CD4-positive, alpha-beta T cell treated with Interleukin-10 for 1 hour (primary cell): ENCODE results near the gene EPB41L4A.
A peak's percentile ranks its signal among the peaks of the same experiment; 100 is the strongest.
"Not testable (repeated sequence)": the region's sequence is repeated elsewhere in the genome, so short reads cannot be mapped to it uniquely, and the experiment has no call there.

Experiments
- DNase-seq: peaks from one replicate; pipeline ENCODE4 v3.0.0-alpha.2; 2020

Gene EPB41L4A

GRCh38 chr5:112247960-112248359 is 171.1 kb downstream of the EPB41L4A start:
- no peak for DNase-seq

DNA sequence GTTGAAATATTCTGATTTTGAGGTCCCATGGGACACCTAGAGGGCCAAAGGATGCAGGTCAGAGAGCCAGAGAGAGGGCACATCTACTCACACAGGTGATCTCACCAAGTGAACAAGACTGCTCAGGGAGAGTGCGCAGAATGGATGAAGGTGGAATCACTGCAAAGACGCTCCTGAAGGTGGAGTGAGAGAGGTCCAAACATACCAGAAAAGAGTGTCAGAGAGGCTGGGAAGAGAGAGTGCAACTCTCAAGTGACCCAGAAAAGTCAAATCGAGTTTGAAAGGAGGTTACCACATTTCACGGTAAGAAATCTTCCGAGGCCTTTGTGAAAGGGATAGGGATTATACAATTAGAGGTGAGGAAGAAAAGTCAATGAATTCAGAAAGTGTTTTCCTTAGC is 173.4 kb downstream of the EPB41L4A start:
- DNase-seq: no peak

- no peak for DNase-seq
Observed at GRCh38 chr5:112239996-112240395, 179.1 kb downstream of the EPB41L4A start.

DNA sequence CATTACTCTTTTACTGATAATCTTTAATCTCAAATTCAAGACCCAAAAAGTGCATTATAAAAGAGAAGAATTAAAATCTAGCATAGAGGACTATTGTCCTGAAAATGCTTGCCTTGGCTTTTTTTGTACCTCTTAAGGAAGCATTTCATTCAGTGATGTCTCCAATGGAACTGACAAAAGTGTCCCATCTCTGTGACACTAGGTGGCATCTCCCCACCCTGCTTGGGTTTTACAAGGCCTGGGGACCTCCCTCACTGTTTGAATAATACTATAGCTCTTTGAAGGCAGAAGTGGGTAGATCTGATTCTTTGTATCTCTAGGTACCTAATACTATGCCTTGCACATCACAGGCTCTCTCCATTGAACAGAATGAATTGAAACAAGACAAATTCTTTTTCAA is 180.6 kb downstream of the EPB41L4A start:
- no peak for DNase-seq

DNA sequence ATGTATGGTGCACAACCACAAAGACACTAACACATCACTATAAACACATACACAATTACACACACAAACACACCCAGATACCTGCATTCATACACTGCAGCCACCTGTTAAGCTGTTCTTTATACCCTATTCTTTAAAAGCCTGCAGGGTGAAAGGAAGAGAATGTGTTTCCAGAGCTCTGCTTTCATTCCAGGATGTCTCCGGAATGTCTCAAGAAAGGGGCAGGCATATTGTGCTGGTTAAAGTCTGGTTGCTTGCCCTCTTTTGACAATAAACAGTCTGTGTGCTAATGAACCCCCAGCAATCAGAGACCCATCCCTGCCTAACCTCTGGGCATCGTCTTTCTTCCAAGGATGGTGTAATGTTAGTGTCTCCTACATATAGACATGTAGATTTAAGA is 181.6 kb downstream of the EPB41L4A start:
- no peak for DNase-seq

- no peak for DNase-seq
Observed at GRCh38 chr5:112234000-112234399, 185.1 kb downstream of the EPB41L4A start.

GRCh38 chr5:112232667-112233066 is 186.4 kb downstream of the EPB41L4A start:
- DNase-seq: no peak

- no peak for DNase-seq
Observed at GRCh38 chr5:112230606-112231005, 188.5 kb downstream of the EPB41L4A start.

DNA sequence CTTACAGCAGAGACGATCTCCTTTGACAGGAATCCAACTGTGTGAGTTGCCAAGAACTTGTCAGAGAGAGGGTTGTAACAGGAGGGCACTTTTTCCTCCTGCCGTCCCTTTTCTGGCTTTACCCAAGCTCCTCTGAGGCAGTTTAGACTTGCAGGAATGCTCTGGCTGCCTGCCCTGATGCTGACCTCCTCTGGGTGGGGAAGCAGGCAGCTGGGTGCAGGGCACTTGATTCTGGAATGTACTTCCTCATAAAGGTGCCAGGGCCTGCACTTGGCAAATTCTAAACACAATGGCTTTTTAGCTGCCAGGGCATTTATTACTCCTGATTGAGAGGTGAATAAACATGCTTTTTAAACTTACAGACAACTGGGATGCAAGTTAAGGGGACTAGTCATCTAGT is 190.4 kb downstream of the EPB41L4A start:
- no peak for DNase-seq

- DNase-seq: no peak
Observed at GRCh38 chr5:112227911-112228631, 191.0 kb downstream of the EPB41L4A start.

- DNase-seq: no peak
Observed at GRCh38 chr5:112226215-112226614, 192.9 kb downstream of the EPB41L4A start.

DNA sequence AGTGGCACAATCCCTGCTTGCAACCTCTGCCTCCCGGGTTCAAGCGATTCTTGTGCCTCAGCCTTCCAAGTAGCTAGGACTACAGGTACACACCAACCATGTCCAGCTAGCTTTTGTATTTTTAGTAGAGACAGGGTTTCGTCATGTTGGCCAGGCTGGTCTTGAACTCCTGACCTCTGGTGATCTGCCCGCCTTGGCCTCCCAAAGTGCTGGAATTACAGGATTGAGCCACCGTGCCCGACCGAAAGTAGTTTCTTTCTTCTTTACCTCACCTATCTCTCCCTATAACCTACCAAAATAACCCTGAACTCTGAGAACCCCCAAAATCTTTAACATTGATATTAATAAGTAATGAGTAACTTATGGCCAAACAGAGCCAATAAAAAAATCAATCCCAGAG is 196.1 kb downstream of the EPB41L4A start:
- DNase-seq: not testable (repeated sequence)

DNA sequence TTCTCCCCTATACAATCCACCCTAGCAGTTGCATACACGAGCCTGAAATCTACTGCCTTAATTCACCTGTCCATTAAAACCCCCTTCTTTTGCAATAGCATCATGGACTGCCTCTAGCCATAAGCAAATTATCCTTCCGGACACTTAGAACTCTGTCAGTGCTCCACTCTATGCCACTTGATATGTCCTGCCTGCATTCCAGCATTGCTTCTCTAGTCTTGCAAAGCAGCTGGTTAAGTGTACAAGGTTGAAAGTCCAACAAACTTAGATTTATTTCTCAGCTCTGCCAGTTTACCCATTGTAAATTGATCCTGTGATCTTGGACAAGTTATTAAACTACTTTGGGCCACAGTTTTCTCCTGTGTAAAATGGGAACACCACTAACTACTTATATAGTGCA is 197.9 kb downstream of the EPB41L4A start:
- no peak for DNase-seq

DNA sequence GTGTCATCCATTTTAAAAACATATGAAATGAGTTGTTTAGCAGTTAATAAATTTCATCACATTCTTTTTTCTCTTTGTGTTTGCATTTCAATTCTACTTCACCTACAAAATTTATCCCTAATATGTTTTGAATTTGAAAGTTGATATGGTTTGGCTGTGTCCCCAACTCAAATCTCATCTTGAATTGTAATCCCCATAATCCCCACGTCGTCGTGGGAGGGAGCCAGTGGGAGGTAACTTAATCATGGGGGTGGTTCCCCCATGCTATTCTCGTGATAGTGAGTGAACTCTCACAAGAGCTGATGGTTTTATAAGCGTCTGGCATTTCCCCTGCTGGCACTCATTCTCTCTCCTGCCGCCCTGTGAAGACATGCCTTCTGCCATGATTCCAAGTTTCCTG is 200.1 kb downstream of the EPB41L4A start:
- DNase-seq: no peak

- no peak for DNase-seq
Observed at GRCh38 chr5:112217843-112218579, 201.1 kb downstream of the EPB41L4A start.

GRCh38 chr5:112216140-112216539 is 202.9 kb downstream of the EPB41L4A start:
- DNase-seq: no peak

DNA sequence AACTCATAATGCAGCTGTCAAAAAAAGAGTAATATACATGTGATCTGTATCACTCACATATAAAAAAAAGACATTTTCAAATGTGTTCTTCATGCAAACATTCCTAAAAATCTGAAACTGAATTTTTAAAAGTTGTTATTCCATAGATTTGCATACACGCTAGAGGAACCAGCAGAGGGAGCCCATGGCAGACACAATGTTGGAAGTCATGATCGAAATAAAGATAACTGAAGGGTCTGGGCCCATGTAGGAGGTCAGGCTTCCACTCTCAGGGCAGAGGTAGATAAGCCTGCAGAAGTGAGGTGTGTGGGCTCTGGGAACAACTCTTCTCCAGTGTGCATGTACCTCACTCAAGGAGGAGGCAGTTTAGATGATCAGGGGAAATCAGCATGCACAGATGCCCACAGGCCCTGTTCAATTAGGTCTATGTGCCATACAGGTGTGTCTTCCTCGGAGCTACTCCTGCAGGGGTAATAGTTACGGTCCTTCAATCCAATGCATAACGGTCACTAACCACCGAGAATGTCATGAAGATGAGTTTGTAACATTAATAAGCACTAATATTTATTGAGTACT is 208.6 kb downstream of the EPB41L4A start:
- DNase-seq: peak; percentile 4

- DNase-seq: no peak
Observed at GRCh38 chr5:112208699-112209615, 210.1 kb downstream of the EPB41L4A start.

GRCh38 chr5:112208195-112208594 is 210.9 kb downstream of the EPB41L4A start:
- DNase-seq: not testable (repeated sequence)

DNA sequence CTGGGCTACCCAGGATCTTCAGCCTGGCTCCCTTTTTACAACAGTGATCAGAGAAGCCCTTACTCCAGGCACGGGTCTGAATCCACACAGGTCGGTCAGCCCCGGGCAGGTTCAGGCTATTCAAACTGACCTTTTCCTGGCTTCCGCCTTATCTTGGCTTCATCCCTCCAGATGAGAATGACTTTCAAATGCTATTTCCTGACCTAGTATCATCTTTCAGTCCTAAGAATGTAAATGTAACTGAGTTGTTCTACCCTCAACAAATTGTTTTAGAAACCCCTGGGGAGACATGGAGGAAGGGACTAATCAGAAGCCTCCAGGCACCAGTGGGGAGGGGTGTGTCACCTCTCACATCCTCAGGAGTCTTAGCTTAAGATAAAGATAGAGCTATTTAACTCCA is 213.2 kb downstream of the EPB41L4A start:
- DNase-seq: no peak

DNA sequence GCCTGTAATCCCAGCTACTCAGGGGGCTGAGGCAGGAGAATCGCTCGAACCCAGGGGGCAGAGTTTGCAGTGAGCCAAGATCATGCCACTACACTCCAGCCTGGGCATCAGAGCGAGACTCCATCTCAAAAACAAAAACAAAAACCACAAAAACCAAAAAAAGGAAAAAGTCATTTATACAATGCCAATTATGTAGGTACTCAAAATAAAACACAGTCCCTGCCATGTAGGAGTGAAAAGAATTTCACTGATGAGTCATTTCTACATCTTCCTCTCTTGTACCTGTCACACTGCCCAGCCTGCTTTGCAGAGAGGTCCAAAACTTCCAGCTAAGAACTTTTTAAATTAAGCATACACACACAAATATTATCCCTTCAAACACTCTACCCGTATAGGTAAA is 215.8 kb downstream of the EPB41L4A start:
- DNase-seq: no peak

- no peak for DNase-seq
Observed at GRCh38 chr5:112202694-112203093, 216.4 kb downstream of the EPB41L4A start.

- no peak for DNase-seq
Observed at GRCh38 chr5:112201141-112201540, 217.9 kb downstream of the EPB41L4A start.
